ENCODE measurements around the gene OR3A2.
"Not testable (repeated sequence)": the region's sequence is repeated elsewhere in the genome, so short reads cannot be mapped to it uniquely, and the experiment has no call there.

Gene OR3A2

GRCh38 chr17:3298260-3298659, 87.8 kb downstream of the OR3A2 start, which contains the start of gene OR3A1:
Gene OR3A1 (minus strand): TSS chr17:3298360. CDS start chr17:3292582, 5,778 bp downstream.
- FAIRE-seq (no peak), DNase-seq (ENCODE audit: extremely low spot score, insufficient read length, low read depth) (no peak)

- DNase-seq (ENCODE audit: extremely low spot score, insufficient read length, low read depth): no peak
- no peak for FAIRE-seq
Observed at GRCh38 chr17:3295632-3296031, 90.5 kb downstream of the OR3A2 start.

GRCh38 chr17:3293548-3293947, 92.6 kb downstream of the OR3A2 start:
- FAIRE-seq; DNase-seq (ENCODE audit: extremely low spot score, insufficient read length, low read depth): not testable (repeated sequence)

GRCh38 chr17:3282901-3283300, 103.2 kb downstream of the OR3A2 start:
- no peak for FAIRE-seq
- DNase-seq (ENCODE audit: extremely low spot score, insufficient read length, low read depth): no peak

GRCh38 chr17:3276126-3276525, 110.0 kb downstream of the OR3A2 start:
- DNase-seq (ENCODE audit: extremely low spot score, insufficient read length, low read depth): no peak
- FAIRE-seq: no peak

- FAIRE-seq: no peak
Observed at GRCh38 chr17:3271072-3271848, 114.8 kb downstream of the OR3A2 start.

GRCh38 chr17:3260600-3260999, 125.5 kb downstream of the OR3A2 start:
- DNase-seq (ENCODE audit: extremely low spot score, insufficient read length, low read depth) (no peak), FAIRE-seq (no peak)

More at GRCh38 chr17:3271072-3271848, 114.8 kb downstream of the OR3A2 start:
- DNase-seq (ENCODE audit: extremely low spot score, insufficient read length, low read depth): no peak

GRCh38 chr17:3260163-3260562, 125.9 kb downstream of the OR3A2 start:
- no peak for DNase-seq (ENCODE audit: extremely low spot score, insufficient read length, low read depth)

GRCh38 chr17:3256575-3256974, 129.5 kb downstream of the OR3A2 start:
- FAIRE-seq: no peak
- no peak for DNase-seq (ENCODE audit: extremely low spot score, insufficient read length, low read depth)

More at GRCh38 chr17:3260163-3260562, 125.9 kb downstream of the OR3A2 start:
- FAIRE-seq: no peak

- DNase-seq (ENCODE audit: extremely low spot score, insufficient read length, low read depth); FAIRE-seq: not testable (repeated sequence)
Observed at GRCh38 chr17:3249013-3249412, 137.1 kb downstream of the OR3A2 start.

- DNase-seq (ENCODE audit: extremely low spot score, insufficient read length, low read depth); FAIRE-seq: not testable (repeated sequence)
Observed at GRCh38 chr17:3244841-3245240, 141.3 kb downstream of the OR3A2 start.

- FAIRE-seq: not testable (repeated sequence)
Observed at GRCh38 chr17:3241044-3241443, 145.1 kb downstream of the OR3A2 start.

GRCh38 chr17:3238685-3239084, 147.4 kb downstream of the OR3A2 start:
- not testable (repeated sequence) for FAIRE-seq; DNase-seq (ENCODE audit: extremely low spot score, insufficient read length, low read depth)

More at GRCh38 chr17:3241044-3241443, 145.1 kb downstream of the OR3A2 start:
- DNase-seq (ENCODE audit: extremely low spot score, insufficient read length, low read depth): not testable (repeated sequence)

GRCh38 chr17:3232300-3232699, 153.8 kb downstream of the OR3A2 start:
- not testable (repeated sequence) for DNase-seq (ENCODE audit: extremely low spot score, insufficient read length, low read depth); FAIRE-seq
